NCI-H2227 treated with DMSO at 0.1 percent for 48 hours (cell line): ENCODE results near the gene CLPSL1.

Experiments used
- DNase-seq: peaks from one replicate; lab custom pipeline; 2025; lab: John Stamatoyannopoulos, UW

The CLPSL1 gene

DNA sequence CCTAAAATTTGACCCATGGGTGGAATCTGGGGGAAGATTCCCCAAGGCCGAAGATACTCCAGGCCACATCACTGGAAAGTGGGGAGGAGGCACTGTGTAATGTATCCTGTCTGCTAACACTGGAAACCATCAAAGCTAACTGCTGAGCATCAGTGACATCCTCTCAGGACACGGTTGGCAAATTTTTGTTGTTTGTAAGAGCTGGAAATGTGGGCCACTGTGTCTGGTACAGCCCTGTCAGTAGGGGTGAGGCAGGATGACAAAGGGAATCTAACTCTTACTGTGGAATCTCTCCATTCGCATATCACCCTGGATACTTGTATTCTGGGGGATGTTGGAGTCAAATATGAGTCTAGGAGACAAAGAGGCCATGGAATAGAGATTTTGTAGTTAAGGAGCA lies 21.4 kb upstream of the CLPSL1 start:
- no peak for DNase-seq

DNA sequence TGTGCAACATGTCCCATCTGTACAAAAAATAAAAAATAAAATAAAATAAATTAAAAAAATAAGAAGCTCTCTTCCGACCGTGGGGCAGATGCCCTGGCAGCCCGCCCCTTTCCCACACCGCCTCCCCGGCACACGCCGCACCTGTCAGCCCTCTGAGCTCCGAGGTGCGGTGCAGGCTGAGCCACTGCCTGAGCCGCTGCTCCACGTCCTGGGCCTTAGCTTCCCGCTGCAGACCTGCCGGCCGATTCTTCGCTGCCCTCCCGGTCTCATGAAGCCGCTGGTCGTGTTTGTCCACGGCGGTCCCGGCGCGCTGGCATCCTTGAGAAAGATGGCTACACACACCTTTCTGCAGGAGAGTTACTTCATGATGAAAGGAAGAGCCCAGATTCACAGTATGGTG lies 15.1 kb upstream of the CLPSL1 start:
- no peak for DNase-seq

DNA sequence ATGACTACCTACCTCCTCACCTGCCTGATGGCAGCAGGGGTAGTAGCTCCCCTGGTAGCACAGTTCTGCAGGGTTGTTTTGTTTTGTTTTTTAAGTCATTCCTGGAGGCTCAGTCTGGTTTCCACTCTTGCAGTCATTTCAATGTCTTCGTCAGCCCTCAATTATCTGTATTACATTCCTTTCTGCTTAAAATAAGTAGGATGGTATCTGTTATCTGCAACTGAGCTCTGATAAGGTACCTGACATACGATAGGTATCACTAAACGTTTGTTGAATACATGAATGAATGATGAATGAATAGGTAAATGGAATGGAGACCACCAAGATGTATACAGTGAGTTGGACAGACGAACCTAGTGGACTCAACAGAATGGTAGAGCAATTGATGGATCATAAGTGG lies 11.6 kb upstream of the CLPSL1 start:
- DNase-seq: no peak

DNA sequence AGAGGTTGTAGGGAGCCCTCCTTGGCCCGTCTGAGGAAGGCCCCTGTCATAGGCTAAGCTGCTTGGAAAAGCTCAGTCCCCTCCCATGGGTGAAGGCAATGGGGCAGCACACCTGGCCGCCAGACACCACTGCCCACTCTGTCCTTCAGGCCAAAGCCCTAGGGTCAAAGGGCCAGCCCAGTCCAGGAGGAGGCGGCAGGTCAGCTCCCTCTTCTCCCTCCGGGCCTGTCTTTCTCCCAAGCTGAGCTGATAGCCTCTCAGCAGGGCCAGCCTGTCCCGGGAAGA lies 9.5 kb upstream of the CLPSL1 start:
- DNase-seq: no peak

DNA sequence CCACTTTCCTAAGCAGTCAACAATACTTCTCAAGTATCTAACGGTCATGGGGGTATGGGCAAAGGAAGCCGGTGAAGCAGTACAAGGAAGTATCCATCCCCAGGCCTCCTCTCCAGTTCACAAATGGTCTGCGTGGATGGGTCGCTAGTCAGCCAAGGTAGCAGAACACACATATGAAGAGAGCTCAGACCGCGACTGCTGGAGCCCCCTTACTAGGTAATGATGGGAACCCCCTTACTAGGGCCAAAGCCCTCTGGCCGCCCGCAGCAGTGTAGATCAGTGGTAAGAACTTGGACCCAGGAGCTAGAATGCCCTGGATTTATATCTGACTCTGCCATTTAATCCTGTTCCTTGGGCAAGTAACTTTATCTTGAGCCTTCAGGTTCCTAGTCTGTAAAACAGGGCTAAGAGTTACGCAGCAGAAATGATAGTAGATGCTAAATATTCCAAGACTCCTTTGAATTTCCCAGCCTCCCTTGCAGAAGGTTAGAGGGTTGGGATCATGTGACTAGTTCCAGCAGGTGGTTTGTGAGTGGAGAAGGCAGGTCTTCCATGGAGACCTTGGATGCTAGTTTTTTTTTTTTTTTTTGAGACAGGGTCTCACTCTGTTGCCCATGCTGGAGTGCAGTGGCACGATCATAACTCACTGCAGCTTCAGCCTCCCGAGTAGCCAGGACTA lies 6.6 kb upstream of the CLPSL1 start:
- no peak for DNase-seq

DNA sequence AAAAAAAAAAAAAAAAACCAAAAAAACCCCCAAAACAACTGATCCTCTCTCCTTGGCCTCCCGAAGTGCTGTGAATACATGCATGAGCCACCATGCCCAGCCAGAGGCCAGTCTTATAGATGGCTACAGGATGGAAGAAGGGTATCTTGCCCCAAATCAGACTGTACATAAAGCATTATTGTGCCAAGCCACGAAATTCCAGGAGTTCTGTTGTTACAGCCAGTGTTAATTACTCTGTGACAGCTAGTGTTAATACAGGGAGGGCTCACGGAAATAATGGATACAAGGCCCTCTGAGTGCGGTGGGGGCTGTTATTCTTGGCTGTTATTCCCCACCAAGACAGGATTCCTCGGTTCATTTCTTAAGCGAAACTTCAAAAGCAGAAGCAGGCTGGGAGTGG lies 5.8 kb upstream of the CLPSL1 start:
- no peak for DNase-seq

DNA sequence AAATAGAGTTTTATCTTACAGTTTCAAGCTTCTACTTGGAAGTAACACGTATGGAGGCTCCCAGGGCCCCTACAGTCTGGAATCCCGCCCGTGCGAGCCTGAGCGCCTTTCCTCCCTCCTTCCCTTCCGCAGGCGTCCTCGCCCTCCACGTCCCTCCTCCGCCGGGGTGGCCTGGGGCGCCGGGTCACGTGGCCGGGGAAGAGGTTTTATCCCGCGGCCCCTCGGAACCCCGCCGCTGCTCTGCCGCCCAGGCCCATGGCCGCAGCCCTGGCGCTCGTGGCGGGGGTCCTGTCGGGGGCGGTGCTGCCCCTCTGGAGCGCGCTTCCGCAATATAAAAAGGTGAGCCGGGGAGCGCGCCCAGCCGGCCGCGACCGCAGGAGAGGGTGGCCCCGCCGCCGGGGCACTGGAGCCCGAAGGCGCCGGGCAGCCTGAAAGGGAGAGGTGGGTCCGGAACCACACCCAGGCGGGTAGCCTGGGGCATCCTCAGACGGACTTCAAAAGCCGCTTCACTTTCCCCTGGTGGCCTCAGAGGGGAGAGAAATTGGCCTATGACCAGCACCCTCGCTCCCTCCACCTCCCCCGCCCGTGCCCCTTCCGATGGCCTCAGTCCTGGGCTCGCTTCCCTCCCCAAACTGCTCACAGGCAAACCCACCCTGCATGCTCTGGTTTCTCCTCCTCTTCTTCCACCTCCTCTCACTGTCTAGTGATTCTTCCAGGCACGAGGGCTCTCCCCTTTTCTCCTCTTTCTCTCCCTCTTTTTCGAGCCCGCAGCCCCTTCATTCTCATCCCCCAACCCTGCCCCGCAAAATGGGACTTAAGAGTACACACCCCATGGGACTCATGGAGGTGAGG lies 4.2 kb upstream of the CLPSL1 start, which contains the start of gene CLPSL2:
TSS of gene CLPSL2 (plus strand) at position 235 of the 852 bp plus-strand sequence. CDS start at position 256, 21 bp downstream.
- DNase-seq: peak; percentile 31

DNA sequence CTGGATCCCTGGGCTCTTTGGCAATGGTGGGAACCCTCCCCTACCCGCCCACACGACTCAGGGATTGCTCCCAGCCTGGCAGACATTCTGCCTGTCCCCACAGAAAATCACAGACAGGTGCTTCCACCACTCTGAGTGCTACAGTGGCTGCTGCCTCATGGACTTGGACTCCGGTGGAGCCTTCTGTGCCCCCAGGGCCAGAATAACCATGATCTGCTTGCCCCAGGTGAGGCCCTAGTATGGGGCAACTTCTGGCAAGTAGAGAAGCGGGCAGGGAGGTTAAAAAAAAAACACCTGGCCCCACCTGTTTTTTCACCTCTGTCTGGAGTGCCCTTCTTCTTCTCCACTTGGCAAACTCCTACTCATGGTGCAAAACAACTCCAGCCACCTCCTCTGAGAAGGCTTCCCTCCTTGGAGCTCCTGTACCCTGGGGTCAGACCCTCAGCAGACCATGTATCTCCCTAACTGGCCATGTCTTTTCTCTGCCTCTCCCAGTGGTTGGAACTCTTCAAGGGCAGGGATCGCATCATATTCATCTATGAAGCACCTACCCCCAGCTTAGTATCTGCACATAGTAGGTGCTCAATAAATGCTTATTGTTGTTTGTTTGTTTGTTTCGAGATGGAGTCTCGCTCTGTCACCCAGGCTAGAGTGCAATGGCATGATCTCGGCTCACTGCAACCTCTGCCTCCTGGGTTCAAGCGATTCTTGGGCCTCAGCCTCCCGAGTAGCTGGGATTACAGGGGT lies 3.3 kb upstream of the CLPSL1 start:
- DNase-seq: no peak

DNA sequence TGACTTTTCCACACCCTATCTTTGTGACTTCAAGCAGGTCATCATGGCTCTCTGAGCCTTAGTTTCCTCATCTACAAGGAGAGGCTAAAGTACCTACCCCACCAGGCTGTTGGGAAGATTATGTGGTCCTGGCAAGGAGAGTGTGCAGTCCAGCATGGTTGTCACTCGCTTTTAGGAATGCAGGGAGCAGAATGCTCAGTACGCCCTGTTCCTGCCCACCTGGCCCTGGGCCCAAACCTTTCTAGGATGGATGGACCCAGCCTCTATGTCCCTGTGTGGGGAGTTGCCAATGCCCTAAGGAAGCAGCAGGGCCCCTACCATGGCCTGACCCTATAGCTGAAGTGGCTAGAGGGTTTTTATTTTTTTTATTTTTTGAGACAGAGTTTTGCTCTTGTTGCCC lies 2.4 kb upstream of the CLPSL1 start:
- DNase-seq: no peak

DNA sequence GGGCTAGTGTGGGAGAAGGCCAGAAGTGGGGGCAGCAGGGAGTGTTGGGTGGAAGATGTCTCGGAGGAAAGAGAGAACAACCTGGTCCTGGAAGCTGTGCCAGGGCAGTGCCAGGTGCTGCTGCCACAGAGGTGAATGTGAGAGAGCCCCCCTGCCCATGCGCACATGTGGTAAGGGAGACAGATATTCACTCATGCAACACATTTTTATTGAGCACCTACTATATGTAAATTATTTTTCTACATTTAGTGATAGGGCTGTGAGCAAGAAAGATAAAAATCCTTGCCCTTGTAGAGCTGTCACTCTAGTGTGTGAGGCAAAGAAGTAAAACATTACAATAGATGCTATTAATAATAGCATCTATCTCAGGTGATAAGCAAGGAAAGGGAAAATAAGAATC lies 471 bp downstream of the CLPSL1 start:
- DNase-seq: no peak

DNA sequence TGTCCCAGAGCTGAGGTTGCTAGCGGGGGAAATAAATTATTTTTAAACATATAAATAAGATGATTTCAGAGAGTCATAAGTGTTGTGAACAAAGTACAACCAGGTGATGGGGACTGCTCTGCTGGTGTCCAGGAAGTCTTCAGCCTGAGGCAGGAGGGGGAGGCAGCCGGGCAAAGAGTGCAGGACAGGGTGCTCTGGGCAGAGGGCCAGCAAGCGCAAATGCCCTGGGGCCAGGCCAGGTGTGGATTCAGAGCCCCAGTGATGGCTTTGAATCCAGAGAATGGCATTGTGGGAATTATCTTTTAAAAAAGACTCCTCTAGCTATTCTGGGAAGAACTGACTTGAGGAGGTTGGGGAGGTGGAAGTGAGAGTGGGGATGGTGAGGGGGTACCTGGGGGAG lies 1.6 kb downstream of the CLPSL1 start:
- no peak for DNase-seq

DNA sequence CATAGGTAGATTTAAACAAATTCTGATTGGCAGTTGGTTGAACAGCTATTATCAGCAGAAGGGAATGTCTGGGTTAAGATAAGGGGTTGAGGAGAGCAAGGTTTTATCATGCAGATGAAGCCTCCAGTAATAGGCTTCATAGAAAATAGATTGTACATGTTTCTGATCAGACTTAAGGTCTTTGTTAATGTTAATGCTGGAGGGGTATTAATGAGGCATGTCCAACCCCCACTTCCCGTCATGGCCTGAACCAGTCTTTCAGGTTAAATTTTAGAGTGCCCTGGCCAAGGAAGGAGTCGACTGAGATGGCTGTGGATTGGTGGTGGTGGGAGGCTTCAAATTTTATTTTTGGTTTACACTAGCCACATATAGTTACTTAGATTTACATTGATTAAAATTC lies 3.4 kb downstream of the CLPSL1 start:
- DNase-seq: no peak

DNA sequence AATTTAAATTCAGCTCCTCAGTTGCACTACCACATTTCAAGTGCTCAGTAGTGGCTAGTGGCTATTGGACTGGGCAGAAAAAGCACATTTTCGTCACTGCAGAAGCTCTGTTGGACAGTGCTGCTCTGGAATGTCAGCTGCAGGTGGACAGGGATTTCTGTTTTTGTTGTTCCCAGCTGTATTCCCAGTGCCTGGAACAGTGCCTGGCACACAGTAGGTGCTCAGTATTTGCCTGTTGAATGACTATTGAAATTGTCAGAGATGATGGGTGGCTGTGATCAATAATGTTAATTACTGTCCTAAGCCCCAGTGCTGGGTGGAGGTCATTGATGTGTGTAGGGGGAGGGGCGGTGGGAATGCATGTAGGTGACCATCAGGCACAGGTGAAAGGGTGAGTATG lies 5.5 kb downstream of the CLPSL1 start:
- DNase-seq: no peak

DNA sequence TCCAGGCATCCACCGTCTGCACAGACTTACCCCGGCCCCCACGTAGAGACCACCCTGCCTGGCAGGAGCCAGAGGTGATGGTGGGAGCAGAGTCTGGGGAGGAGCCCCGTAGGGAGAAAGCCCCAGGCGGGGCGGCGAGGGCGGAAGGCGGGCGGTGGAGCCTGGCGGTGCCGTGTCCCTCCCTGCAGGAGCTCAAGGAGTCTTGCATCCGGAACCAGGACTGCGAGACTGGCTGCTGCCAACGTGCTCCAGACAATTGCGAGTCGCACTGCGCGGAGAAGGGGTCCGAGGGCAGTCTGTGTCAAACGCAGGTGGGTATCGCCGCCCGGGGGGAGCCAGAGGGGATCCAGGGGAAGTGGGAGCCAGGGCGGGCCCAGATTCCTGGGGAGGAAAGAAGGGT lies 6.0 kb downstream of the CLPSL1 start:
- DNase-seq: no peak

DNA sequence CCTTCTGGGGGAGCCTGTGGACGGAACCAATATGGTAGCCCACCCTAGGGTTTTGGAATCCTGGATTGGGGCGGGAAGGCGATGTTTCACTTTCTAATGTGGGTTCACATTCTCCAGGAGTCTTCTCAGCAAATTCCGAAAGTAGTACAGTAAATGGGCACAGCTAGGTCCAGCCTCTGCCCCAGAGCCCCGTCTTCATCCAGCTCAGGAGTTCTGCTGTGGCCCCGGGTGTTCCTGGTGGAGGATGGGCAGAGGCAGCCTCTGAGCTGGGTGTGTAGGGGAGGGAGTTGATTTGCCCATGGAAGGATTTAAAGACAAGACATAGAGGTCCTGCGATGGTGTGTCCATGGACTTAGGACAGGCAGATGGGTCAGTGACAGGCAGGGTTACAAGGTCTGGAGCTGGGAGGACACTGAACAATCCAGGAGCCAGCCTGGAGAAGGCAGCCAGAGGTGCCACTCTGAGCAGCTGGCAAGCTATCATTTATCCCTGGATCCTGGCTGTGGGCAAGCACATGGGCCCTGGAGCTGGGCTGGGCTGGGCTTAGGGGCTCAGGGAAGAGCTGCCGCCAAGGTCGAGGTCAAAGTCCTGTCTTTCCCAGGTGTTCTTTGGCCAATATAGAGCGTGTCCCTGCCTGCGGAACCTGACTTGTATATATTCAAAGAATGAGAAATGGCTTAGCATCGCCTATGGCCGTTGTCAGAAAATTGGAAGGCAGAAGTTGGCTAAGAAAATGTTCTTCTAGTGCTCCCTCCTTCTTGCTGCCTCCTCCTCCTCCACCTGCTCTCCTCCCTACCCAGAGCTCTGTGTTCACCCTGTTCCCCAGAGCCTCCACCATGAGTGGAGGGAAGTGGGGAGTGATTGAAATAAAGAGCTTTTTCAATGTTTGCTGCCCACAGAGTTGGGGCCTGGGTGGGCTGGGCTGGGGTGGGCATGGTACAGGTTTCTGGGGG lies 6.7 kb downstream of the CLPSL1 start:
- no peak for DNase-seq

DNA sequence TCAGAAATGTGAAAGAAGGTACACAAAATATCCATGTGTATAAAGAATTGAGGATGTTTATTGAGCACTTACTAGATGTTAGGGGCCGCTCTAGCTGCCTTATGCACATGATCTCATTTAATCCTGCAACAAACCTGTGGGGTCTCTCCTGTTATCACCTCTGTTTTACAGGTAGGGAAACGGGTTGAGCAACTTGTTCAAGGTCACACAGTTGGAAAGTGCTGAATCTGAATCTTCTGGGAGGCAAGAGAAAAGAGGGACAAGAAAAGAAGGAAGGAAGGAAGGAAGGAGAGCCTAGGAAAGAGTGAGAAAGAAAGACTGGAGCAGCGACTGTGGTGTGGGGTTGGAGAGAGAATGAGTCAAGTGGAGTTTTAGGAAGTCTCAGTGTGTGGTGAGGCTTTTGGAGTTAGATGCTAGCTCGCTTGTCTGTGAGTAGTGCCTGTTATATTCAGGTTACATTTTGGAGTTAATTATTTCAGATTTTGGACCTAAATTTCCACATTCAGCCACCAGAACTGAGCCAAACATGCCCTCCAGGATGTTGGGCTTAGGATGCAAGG lies 7.7 kb downstream of the CLPSL1 start:
- DNase-seq: no peak

DNA sequence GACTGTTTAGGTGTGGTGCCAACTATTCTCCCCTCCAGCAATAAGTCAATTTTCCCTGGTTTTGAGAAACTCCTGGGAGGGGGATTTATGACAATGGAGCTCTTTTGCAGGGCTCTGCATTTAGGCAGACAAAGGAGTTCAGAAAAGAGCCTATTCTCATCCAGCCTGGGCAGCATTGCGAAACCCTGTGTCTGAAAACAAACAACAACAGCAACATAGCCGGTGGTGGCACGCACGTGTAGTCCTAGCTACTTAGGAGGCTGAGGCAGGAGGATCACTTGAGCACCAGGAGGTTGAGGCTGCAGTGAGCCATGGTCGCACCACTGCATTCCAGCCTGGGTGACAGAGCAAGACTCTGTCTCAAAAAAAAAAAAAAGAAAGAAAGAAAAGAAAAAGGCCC lies 9.9 kb downstream of the CLPSL1 start:
- DNase-seq: no peak

DNA sequence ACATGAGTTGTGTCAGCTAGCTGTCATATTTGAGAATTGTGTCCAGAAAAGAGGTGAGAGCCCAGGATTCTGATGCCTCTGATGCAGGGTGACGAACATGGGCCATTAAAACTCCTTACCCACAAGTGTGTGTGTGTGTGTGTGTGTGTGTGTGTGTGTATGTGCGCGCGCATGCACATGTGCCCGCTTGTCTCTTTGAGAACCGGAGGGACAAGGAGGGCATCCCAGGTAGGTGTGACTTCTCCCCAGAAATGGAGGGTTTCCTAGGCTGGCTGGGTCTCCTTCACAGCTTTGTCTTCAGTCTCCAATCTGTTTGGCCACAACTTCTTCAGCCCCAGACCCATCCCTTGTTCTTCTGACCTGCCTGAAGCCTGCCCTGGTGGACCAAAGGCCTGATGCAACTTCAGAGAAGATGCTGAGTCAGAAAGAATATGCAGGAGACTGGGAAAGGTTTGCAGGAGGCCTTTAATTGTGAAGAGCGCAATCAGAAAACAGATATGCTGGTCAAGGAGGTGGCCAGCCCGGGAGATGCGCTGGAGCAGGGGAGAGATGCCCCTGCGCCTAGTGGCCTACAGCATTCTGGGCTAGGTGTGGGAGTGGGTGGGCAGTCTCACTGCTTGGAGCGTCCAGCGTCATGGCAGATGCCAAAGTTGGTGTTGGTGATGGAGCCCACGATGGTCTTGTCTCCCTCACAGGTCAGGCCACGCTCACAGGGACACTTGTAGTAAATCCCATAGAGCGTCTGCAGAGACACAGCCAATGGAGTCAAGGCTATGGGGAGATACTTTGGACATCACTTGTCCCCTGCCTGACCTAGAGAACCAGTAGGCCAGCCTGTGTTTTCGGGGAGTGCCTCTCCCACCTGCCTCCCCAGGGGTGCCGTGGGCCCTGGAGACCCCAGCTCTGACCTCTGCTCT lies 14.0 kb downstream of the CLPSL1 start:
- DNase-seq: no peak

DNA sequence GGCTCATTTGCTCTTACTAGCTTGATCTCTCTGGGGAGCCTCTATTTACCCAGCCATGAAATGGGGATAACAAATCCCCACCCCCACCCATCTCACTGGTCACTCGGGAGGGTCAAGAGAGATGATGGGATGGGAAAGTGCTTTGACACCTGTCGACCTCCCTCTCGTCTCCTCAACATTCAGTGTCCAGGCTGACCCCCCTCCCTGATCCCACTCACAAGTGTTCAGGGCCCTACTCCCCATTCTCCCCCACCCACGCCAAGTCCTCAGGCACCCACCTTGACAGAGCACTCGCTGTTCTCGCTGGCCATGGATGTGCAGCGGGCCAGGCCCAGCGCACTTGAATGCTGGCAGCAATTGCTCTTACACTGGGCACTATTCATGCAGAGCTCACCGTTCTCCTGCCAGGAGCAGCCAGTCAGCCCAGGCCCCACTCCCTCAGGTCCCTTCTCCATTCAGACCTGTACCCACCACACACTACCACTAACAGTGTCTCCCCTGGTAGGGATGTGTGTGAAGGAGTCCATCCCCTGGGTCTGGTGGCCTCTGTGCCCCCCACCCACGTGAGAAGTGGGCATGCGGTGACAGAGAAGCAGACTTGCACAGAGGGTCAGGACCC lies 14.7 kb downstream of the CLPSL1 start:
- DNase-seq: no peak

DNA sequence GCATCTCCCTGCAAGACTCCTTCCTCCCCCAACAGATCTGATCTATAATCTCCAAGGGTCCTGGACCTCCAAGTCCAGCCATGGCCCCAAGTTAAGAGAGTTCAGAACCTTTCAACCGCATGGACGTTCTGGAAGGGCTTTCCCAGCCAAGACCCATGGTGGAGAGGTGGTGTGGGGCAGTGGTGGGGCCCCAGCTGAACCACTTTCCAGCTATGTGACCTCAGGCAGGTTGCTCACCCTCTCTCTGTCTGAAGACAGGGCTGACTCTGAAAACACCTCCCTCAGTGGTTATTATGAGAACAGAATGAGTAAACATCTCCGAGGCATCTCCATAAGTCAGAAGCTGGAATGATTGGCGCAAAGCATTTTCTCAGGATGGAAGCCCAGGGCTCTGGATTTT lies 15.4 kb downstream of the CLPSL1 start:
- no peak for DNase-seq
